NCI-H524 (cell line): Measurements from ENCODE around the gene BRD7.

Source experiments
- DNase-seq, 2 experiments: peaks; one replicate each; lab custom pipeline; 2025; lab: John Stamatoyannopoulos, UW

BRD7 gene

GRCh38 chr16:50320310-50320709 is 48.5 kb downstream of the BRD7 start:
- no peak for DNase-seq

GRCh38 chr16:50318796-50319578 is 49.8 kb downstream of the BRD7 start:
- no peak for DNase-seq

GRCh38 chr16:50316848-50317630 is 51.7 kb downstream of the BRD7 start:
- DNase-seq = no peak

- DNase-seq = no peak
Measured at GRCh38 chr16:50316102-50316847, 52.5 kb downstream of the BRD7 start.

GRCh38 chr16:50315346-50315997 is 53.3 kb downstream of the BRD7 start:
- DNase-seq = no peak

GRCh38 chr16:50314665-50315064 is 54.1 kb downstream of the BRD7 start:
- no peak for DNase-seq

GRCh38 chr16:50313596-50314478 is 55.0 kb downstream of the BRD7 start:
- no peak for DNase-seq

- no peak for DNase-seq
Measured at GRCh38 chr16:50311891-50312501, 56.8 kb downstream of the BRD7 start.

GRCh38 chr16:50311134-50311528 is 57.7 kb downstream of the BRD7 start:
- DNase-seq = no peak

- DNase-seq = no peak
Measured at GRCh38 chr16:50310308-50311133, 58.3 kb downstream of the BRD7 start.

- peak in 1 of 2 experiments; percentile 14 for DNase-seq
Measured at GRCh38 chr16:50309527-50310307, 59.1 kb downstream of the BRD7 start.

- DNase-seq = no peak
Measured at GRCh38 chr16:50309156-50309526, 59.6 kb downstream of the BRD7 start.

- DNase-seq = no peak
Measured at GRCh38 chr16:50308237-50308965, 60.4 kb downstream of the BRD7 start.

- no peak for DNase-seq
Measured at GRCh38 chr16:50306287-50306686, 62.5 kb downstream of the BRD7 start.

GRCh38 chr16:50305441-50306061 is 63.2 kb downstream of the BRD7 start:
- DNase-seq = no peak

GRCh38 chr16:50304467-50305440 is 64.0 kb downstream of the BRD7 start:
- no peak for DNase-seq
